Measurements from ENCODE around the gene IL22RA2. TPM values are rescaled to one million over a fixed set of nuclear protein-coding genes. Genes with fewer than 3 reads are reported as not detected.

IL22RA2 gene
- total and polyA plus RNA-seq, 9 of the 15 experiments (the other 6 are each of a cell fraction or from before 2014, with no cell fraction given) = 0.03 TPM; not detected in 8

DNA sequence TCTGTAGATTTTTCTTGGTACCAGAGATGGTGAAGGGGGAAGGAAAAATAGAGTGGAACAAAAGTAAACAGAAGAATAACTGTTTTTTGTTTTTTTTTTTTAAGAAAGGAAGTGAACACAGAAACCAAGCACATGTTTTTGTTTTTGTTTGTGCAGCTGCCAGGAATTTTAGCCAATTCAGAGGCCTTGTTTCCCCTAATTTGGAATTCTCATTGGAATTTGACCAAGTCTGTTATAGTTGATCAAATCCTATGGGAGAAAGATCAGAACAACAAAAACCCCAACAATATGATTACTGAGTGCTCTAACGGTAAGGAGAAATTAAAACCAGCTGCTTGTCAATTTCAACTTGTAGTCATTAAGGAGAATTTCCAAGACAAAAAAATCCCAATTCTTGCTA is 18.2 kb upstream of the IL22RA2 start:
- no peaks in the 10 kb centered on the region for H3K79me2 ChIP-seq (ENCODE audit: control insufficient read depth, insufficient read depth, low read length)
- DNase-seq (ENCODE audit: extremely low read depth in 1 of 4, low spot score in 3 of 4) (no peak), FAIRE-seq (no peak), ATAC-seq (no peak)
- BruUV-seq (replicated peaks) = no TSS peak
- no peaks in the 10 kb centered on the region for H3K9me3 ChIP-seq (replicated peaks; ENCODE audit: control insufficient read depth, insufficient read depth, low read depth, low read length)
- WGBS (ENCODE audit: insufficient coverage, low coverage, missing lambda C conversion rate) = 7% methylated on average over 1 of the region's 1 CpG
- ChIA-PET CTCF (ENCODE audit: low intra/inter-chr PET ratio) (no interaction called here), POLR2A (interaction anchor here (0.7 to 1.2 kb wide), 3 partner anchors 17 to 20 kb away, joined by 3 to 4 read pairs (median 3); no protein-coding TSS in a partner anchor)
- no peak overlapping the region for H3K4me2 ChIP-seq (ENCODE audit: insufficient read depth, low read length)
- H3K27ac ChIP-seq (ENCODE audit: extremely low read depth, low read depth, low read length) = no peak overlapping the region
- no peak overlapping the region for H3K9ac ChIP-seq (ENCODE audit: insufficient read depth in 1 of 2, low read depth in 2 of 2, low read length in 2 of 2)
- no peaks in the 10 kb centered on the region for H3K36me3 ChIP-seq (ENCODE audit: control insufficient read depth, insufficient read depth, low read length)
- no peak overlapping the region for H3K4me3 ChIP-seq
- in situ Hi-C loops (cut with MboI) = no loop called here
- H3K27me3 ChIP-seq (ENCODE audit: control insufficient read depth in 2 of 2, insufficient read depth in 2 of 2, low read length in 2 of 2) = no peaks in the 10 kb centered on the region
- H4K20me1 ChIP-seq (replicated peaks; ENCODE audit: control insufficient read depth, insufficient read depth, low read length) = no peaks in the 10 kb centered on the region
- no peaks in the 10 kb centered on the region for H3K4me1 ChIP-seq (replicated peaks in 1 of 2; ENCODE audit: control insufficient read depth in 2 of 2, insufficient read depth in 2 of 2, low read length in 2 of 2)
- no peaks in the 10 kb centered on the region for H3K9me1 ChIP-seq (ENCODE audit: control insufficient read depth, insufficient read depth, low read length)
- no peak overlapping the region for H2AFZ ChIP-seq (ENCODE audit: low read depth, low read length)
- TF ChIP-seq MAFG (tag; conservative IDR thresholded peaks at IDR 0.05) (no peak), COPS2 (conservative IDR thresholded peaks at IDR 0.05) (no peak), SIN3B (IDR thresholded peaks at IDR 0.05; ENCODE audit: low read depth) (no peak), GATA2 (CRISPR knock-in tag; IDR thresholded peaks at IDR 0.05) (no peak), ZNF280B (CRISPR knock-in tag; IDR thresholded peaks at IDR 0.05) (no peak), ZNF212 (CRISPR knock-in tag; IDR thresholded peaks at IDR 0.05) (no peak)
- TF ChIP-seq, protein P1, sequence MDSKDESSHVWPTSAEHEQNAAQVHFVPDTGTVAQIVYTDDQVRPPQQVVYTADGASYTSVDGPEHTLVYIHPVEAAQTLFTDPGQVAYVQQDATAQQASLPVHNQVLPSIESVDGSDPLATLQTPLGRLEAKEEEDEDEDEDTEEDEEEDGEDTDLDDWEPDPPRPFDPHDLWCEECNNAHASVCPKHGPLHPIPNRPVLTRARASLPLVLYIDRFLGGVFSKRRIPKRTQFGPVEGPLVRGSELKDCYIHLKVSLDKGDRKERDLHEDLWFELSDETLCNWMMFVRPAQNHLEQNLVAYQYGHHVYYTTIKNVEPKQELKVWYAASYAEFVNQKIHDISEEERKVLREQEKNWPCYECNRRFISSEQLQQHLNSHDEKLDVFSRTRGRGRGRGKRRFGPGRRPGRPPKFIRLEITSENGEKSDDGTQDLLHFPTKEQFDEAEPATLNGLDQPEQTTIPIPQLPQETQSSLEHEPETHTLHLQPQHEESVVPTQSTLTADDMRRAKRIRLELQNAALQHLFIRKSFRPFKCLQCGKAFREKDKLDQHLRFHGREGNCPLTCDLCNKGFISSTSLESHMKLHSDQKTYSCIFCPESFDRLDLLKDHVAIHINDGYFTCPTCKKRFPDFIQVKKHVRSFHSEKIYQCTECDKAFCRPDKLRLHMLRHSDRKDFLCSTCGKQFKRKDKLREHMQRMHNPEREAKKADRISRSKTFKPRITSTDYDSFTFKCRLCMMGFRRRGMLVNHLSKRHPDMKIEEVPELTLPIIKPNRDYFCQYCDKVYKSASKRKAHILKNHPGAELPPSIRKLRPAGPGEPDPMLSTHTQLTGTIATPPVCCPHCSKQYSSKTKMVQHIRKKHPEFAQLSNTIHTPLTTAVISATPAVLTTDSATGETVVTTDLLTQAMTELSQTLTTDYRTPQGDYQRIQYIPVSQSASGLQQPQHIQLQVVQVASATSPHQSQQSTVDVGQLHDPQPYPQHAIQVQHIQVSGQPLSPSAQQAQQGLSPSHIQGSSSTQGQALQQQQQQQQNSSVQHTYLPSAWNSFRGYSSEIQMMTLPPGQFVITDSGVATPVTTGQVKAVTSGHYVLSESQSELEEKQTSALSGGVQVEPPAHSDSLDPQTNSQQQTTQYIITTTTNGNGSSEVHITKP (IDR thresholded peaks at IDR 0.05; ENCODE audit: partially characterized antibody) = no peak
- TF ChIP-seq, protein P2, sequence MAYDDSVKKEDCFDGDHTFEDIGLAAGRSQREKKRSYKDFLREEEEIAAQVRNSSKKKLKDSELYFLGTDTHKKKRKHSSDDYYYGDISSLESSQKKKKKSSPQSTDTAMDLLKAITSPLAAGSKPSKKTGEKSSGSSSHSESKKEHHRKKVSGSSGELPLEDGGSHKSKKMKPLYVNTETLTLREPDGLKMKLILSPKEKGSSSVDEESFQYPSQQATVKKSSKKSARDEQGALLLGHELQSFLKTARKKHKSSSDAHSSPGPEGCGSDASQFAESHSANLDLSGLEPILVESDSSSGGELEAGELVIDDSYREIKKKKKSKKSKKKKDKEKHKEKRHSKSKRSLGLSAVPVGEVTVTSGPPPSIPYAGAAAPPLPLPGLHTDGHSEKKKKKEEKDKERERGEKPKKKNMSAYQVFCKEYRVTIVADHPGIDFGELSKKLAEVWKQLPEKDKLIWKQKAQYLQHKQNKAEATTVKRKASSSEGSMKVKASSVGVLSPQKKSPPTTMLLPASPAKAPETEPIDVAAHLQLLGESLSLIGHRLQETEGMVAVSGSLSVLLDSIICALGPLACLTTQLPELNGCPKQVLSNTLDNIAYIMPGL (CRISPR knock-in tag; IDR thresholded peaks at IDR 0.05) = no peak
- TF ChIP-seq, protein P3, sequence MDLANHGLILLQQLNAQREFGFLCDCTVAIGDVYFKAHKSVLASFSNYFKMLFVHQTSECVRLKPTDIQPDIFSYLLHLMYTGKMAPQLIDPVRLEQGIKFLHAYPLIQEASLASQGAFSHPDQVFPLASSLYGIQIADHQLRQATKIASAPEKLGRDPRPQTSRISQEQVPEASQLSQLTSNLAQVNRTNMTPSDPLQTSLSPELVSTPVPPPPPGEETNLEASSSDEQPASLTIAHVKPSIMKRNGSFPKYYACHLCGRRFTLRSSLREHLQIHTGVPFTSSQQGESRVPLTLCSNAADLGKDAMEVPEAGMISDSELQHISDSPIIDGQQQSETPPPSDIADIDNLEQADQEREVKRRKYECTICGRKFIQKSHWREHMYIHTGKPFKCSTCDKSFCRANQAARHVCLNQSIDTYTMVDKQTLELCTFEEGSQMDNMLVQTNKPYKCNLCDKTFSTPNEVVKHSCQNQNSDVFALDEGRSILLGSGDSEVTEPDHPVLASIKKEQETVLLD (IDR thresholded peaks at IDR 0.05) = no peak
- intact Hi-C loops (cut with micrococcal nuclease) = no loop called here

Data from K562 (cell line).